Prostate gland (tissue), 2 donors: ENCODE data around the gene SHISA4.

Experiments
- CTCF ChIP-seq, 4 experiments: fragments of 200-600 bp in 2 of 4; fragments of 450-650 bp in 2 of 4; sonication (generic) in 2 of 4; IDR thresholded peaks; 1 replicate in 3 of 4; 2 replicates in 1 of 4; pipeline ENCODE4 v1.5.1; 2016 to 2019; ENCODE audit warnings: antibody characterized with exemption in 4 of 4, mild to moderate bottlenecking in 2 of 4, moderate library complexity in 2 of 4
- POLR2A ChIP-seq: fragments of 450-650 bp; IDR thresholded peaks from one replicate; pipeline ENCODE4 v1.6.1; 2016; ENCODE audit warnings: antibody characterized with exemption, mild to moderate bottlenecking
- POLR2AphosphoS5 ChIP-seq: sonication (generic); formaldehyde crosslinking; IDR thresholded peaks from one replicate; pipeline ENCODE4 v1.6.1; 2017; ENCODE audit warnings: antibody characterized with exemption

DNA sequence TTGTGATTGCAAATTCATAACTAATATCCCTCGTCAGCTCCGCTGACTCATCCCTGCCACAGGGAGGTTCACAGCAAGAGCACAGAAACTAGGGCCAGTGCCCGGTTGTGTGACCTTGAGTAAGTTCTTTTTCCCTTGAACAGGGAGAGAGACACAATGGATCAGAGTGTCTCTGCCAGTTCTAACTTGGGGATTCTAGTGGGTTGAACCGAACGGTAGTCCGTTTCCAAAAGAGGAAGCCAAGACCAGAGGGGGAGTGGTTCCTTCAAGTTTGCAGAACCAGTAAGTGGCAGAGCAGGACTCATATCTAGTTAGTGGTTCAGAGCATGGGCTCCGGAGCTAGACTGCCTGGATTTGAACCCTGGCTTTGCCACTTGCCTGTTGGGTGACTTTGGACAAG lies 4.9 kb upstream of the SHISA4 start:
- no peak for TF ChIP-seq CTCF (IDR thresholded peaks at IDR 0.05)
- no peak for TF ChIP-seq POLR2A
- TF ChIP-seq POLR2AphosphoS5: no peak
